Measurements from ENCODE around the gene LRRC75A.
"Not testable (repeated sequence)": the region's sequence is repeated elsewhere in the genome, so short reads cannot be mapped to it uniquely, and the experiment has no call there.

Gene LRRC75A

DNA sequence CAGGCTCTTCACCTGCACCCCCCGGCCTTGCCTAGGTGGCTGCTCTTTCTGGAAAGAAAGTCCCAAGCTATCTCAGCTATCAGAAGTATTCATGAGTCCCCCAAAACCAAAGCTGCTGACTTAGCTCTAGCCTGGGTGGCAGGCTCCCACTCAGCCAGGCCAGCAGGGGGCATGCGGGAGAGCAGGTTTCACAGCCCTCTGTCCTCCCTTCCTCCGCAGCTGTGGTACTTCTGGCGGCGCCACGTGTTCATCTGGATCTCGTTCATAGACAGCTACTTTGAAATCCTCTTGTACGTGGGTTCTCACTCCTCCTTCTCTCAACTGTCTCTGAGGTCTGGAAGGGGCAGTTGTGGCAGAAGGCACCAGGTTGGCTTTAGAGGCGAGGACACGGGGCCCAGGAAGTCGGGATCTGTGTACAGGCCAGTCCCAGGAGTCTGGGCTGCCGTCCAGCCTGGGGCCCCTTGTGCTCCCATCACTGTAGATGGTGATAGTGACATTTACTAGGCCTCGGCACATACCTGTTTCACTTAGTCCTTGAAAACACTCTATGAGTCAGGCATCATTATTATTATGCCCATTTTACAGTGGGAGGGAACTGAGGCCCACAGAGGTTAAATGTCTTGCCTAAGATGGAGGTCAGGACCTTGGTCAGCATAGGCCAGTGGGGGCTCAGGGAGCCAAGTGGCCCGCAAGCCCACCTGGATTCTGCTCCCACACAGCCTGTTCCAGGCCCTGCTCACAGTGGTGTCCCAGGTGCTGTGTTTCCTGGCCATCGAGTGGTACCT lies 63.7 kb downstream of the LRRC75A start:
- peak; percentile 74 to 85 for ATAC-seq

DNA sequence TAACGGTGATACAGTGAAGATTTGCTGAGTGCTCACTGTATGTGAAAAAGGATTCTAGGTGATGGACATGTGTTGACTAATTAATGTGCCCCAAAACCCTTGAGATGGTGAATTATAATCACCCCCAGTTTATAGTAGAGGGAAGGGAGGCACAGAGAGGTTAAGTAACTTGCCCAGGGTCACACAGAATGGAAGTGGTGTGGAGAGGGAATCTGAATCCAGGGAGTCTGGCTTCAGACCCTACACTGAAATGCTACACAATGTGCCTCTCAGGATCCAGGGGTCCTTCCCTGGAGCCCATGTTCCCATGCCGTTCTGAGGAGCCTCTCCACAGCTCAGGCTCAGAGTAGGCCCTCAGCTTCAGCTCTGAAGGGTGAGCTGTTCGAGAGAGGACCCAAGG lies 65.0 kb downstream of the LRRC75A start:
- no peak for ATAC-seq

GRCh38 chr17:16425698-16426659 lies 66.0 kb downstream of the LRRC75A start:
- no peak for ATAC-seq

GRCh38 chr17:16425202-16425601 lies 66.8 kb downstream of the LRRC75A start:
- no peak for ATAC-seq

GRCh38 chr17:16423226-16423872 lies 68.6 kb downstream of the LRRC75A start:
- no peak for ATAC-seq

DNA sequence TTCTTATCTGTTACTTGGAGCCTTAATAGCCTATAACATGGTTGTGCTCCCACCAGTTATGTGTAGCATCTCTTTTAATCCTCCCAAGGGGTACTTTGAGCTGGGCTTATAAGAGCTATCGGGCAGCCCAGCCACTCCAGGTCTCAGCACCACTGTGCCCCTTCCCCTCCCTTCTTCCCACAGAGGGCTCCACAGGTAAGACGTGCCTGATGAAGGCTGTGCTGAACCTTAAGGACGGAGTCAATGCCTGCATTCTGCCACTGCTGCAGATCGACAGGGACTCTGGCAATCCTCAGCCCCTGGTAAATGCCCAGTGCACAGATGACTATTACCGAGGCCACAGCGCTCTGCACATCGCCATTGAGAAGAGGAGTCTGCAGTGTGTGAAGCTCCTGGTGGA lies 69.6 kb downstream of the LRRC75A start:
- no peak for ATAC-seq

- ATAC-seq, result peak in 1 of 2 donors; percentile 4
Observed at GRCh38 chr17:16419929-16420271, 72.1 kb downstream of the LRRC75A start.

DNA sequence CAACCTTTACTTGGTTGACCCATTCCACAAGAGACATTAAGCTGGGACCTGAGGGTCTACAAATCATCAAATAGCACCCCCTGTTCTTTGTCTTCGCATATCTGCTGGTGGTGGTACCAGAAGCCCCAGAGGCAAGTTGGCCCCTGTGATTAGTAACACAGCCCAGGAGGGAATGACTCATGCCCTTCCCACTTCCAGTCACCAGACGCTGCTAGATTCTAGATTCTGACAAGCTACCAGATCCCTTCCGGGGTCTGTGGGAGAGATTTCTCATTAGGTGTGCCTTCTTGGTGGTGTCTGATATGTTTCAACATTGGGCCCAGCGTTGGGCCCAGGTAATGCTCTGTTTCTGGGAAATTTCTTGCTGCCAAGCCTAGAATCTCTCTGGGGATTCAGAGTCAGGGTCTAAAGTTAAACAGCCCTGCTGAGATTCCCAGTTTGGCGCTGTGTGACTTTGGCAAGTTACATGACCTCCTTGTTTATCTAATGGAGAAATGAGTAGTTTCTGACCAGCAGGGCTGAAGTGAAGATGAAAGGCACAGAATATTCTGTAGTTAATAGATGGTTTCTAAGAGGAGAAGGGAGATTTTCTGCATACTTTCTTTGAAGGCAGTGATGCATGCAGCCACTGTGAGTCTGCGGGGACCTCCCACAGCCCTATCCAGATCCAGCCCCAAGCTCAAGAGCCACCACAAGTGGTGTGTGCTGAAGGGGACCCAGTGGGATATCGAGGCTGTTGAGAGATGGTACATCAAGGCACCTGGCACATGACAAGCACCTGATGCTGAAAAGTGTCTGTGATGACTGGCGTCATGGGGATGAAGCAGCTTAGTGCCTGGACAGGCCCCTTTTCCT lies 72.7 kb downstream of the LRRC75A start:
- peak; percentile 77 to 82 for ATAC-seq

DNA sequence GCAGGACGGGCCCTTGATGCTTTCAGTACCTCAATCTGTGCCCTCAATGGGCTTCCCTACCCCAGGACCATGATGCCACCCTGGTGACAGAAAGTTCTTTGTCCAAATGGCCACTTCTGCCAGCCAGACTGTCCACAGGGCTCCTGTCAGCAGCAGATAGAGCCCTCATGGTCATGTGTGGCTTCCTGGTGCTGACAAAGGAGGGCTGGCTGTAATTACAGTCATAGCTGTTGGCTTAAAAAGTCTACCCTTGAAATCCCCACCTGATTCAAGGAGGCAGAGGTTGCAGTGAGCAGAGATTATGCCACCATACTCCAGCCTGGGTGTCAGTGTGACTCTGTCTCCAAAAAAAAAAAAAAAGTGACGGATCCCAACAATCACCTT lies 73.3 kb downstream of the LRRC75A start:
- peak; percentile 19 to 22 for ATAC-seq

DNA sequence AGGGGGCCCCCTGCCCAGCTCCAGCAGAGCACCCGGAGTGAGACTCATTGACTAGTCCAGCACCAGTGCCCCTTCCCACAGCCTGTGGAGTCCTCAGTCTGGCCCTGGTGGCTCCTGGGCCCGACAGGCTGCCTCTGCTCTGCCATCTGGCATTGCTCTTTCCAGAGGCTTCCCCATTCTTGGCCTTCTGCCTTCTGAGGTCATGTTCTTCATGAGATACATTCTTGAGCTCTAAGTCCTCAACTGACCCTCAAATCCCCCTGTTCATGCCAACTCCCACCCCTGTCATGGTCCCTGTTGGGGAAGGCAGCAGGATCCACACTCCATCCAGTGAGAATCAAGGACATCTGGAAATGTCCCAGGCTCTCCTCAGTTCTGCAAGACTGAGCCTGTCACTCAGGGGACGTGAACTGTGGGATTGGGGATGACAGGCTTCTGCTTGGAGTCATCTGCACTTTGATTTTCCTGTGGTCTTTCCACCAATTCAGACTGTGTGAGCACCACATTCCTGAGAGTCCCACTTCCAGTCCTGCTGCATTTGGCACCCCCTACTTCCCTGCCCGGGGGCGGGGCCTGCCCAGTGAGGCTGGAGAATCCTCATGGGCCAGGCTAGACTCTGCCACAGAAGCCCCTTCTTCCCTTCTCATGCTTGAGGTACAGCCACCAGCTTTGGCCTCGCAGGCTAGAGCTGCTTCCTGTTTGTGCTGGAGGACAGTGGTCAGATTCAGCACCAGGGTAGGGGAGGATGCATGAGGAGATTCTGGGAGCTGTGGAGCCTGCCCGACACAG lies 73.9 kb downstream of the LRRC75A start:
- no peak for ATAC-seq

GRCh38 chr17:16417399-16417798 lies 74.6 kb downstream of the LRRC75A start:
- no peak for ATAC-seq

GRCh38 chr17:16415031-16415924 lies 76.7 kb downstream of the LRRC75A start, which contains the start of gene TRPV2:
Gene TRPV2, plus strand, starts transcription at chr17:16415571. Its CDS starts 2,098 bp downstream, at chr17:16417669.
- no peak for ATAC-seq

- ATAC-seq, result no peak
Observed at GRCh38 chr17:16407911-16408588, 83.9 kb downstream of the LRRC75A start.

- ATAC-seq, result no peak
Observed at GRCh38 chr17:16406742-16407674, 85.0 kb downstream of the LRRC75A start.

DNA sequence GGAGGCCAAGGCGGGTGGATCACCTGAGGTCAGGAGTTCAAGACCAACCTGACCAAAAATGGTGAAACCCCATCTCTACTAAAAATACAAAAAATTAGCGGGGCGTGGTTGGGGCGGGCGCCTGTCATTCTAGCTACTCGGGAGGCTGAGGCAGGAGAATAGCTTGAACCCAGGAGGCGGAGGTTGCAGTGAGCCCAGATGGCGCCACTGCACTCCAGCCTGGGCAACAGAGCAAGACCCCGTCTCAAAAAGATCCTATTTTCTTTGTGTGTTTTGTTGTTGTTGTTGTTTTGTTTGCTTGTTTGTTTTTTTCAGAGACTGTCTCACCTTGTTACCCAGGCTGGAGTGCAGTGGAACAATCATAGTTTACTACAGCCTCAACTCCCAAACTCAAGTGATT lies 88.1 kb downstream of the LRRC75A start:
- ATAC-seq, result not testable (repeated sequence)

- ATAC-seq, result peak; percentile 69 to 71
Observed at GRCh38 chr17:16398270-16399267, 93.4 kb downstream of the LRRC75A start.

- not testable (repeated sequence) for ATAC-seq
Observed at GRCh38 chr17:16396693-16397092, 95.3 kb downstream of the LRRC75A start.

Measured in activated CD4-positive, CD25-positive, alpha-beta regulatory T cell treated with anti-CD3 and anti-CD28 coated beads, Interleukin-2, amount 50 U/mL, for 24 hours (primary cell).